Cardiac muscle cell (in vitro differentiated cells and primary cell): ENCODE data around the gene DCAF17. TPM values are rescaled to one million over a fixed set of nuclear protein-coding genes. Genes with fewer than 3 reads are reported as not detected.
A peak's percentile ranks its signal among the peaks of the same experiment; 100 is the strongest.

Source experiments
- DNase-seq, 2 donors: peaks; one replicate each; pipeline versions ENCODE4 v3.0.0 to v3.0.0-alpha.2; 2010 to 2017; ENCODE audit warnings: low read depth in 1 of 2, low spot score in 1 of 2
- H3K27ac ChIP-seq: fragments of 200-600 bp; sonication (generic); 2 replicates; pipeline ENCODE4 v1.5.1; 2016
- H3K27me3 ChIP-seq: fragments of 200-600 bp; sonication (generic); 2 replicates; pipeline ENCODE4 v1.6.0; 2016; ENCODE audit warnings: control low read depth
- H3K36me3 ChIP-seq: fragments of 200-600 bp; sonication (generic); 2 replicates; pipeline ENCODE4 v1.5.1; 2016; ENCODE audit warnings: control low read depth
- H3K4me1 ChIP-seq: fragments of 200-600 bp; sonication (generic); 2 replicates; pipeline ENCODE4 v1.8.1; 2017; ENCODE audit warnings: low read depth, mild to moderate bottlenecking, mixed run types
- H3K4me3 ChIP-seq: fragments of 200-600 bp; sonication (generic); 2 replicates; pipeline ENCODE4 v1.5.1; 2016; ENCODE audit warnings: mild to moderate bottlenecking
- H3K9me3 ChIP-seq: fragments of 200-600 bp; sonication (generic); 2 replicates; pipeline ENCODE4 v1.5.1; 2017; ENCODE audit warnings: low read depth, mild to moderate bottlenecking, control low read depth
- polyA plus RNA-seq: library from polyadenylated mRNA; unstranded; fragments of >200 nt; fragmentation: Nextera tagmentation; extraction: Ambion mirVana; gene quantifications from 2 replicates; pipeline ENCODE4 v1.2.1, GENCODE V29; 2016
- total RNA-seq: library from RNA; depleted of rRNA; stranded (reverse); fragments of >200 nt; gene quantifications from 2 replicates; pipeline ENCODE4 v1.2.3, GENCODE V29; 2016
- TF ChIP-seq, protein P1 (sequence below): IDR thresholded peaks from 2 replicates; pipeline ENCODE4 v1.5.1; 2012; ENCODE audit warnings: low read depth, mild to moderate bottlenecking, low read length

Gene DCAF17
- total and polyA plus RNA-seq, 2 experiments from 2014 or later, result 9.5 to 11.4 TPM

- Histone ChIP-seq H3K4me3 (no peak overlapping the region), H3K9me3 (no peaks in the 10 kb centered on the region), H3K27me3 (no peaks in the 10 kb centered on the region), H3K4me1 (no peaks in the 10 kb centered on the region), H3K36me3 (peaks cover 12% of the 10 kb centered on the region), H3K27ac (no peak overlapping the region)
- TF ChIP-seq, protein P1, sequence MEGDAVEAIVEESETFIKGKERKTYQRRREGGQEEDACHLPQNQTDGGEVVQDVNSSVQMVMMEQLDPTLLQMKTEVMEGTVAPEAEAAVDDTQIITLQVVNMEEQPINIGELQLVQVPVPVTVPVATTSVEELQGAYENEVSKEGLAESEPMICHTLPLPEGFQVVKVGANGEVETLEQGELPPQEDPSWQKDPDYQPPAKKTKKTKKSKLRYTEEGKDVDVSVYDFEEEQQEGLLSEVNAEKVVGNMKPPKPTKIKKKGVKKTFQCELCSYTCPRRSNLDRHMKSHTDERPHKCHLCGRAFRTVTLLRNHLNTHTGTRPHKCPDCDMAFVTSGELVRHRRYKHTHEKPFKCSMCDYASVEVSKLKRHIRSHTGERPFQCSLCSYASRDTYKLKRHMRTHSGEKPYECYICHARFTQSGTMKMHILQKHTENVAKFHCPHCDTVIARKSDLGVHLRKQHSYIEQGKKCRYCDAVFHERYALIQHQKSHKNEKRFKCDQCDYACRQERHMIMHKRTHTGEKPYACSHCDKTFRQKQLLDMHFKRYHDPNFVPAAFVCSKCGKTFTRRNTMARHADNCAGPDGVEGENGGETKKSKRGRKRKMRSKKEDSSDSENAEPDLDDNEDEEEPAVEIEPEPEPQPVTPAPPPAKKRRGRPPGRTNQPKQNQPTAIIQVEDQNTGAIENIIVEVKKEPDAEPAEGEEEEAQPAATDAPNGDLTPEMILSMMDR, result no peak
- DNase-seq, result no peak
These were observed 46.9 kb downstream of the DCAF17 start for GRCh38 chr2:171480908-171481307.

DNA sequence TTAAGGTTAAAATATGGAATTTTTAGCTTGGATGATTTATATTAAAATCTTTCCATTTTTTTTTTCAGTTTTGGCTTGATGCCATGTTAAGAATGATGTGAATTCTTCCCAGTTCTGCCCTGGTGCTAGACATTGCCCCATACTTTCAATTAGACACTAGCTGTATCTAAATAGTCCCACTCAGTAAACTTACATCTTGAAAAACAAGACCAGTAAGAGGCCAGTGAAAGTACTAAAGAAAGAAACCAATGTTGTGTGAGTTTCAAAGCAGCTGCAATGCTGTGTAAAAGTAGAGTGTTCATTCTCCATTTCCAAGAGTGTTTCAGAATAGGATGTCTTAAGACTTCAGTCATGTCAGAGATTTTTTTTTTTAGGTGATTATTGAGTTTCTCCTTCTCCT, 48.3 kb downstream of the DCAF17 start:
- TF ChIP-seq, protein P1, result no peak
- Histone ChIP-seq H3K27ac (no peak overlapping the region), H3K4me3 (no peak overlapping the region)

DNA sequence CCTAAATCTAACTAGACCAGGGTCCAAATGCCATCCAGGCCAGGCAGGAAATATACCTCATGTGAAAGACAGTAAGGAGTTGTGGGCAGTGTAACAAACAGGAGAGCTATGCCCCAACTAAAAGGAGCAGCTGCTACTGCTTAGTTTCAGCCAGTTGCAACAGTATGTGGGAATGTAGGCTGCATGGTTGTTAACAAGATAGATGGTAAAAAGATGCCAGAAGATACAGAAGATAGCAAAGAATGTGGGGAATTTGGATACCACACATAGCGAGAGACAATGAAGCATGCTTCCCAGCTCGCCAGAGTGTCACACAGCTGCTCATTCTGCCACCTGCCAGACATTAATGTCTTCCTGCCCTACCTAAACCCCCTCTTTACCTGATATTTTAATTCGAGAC, 48.9 kb downstream of the DCAF17 start:
- no peak overlapping the region for H3K4me3 ChIP-seq
- H3K27ac ChIP-seq, result no peak overlapping the region
- H3K27me3 ChIP-seq, result no peaks in the 10 kb centered on the region
- no peaks in the 10 kb centered on the region for H3K9me3 ChIP-seq
- no peak for DNase-seq
- TF ChIP-seq, protein P1, result no peak
- H3K36me3 ChIP-seq, result peaks cover 6% of the 10 kb centered on the region
- H3K4me1 ChIP-seq, result no peaks in the 10 kb centered on the region

More for the DNA sequence above, 48.3 kb downstream of the DCAF17 start:
- no peaks in the 10 kb centered on the region for H3K4me1 ChIP-seq
- no peaks in the 10 kb centered on the region for H3K27me3 ChIP-seq
- peak in 1 of 2 donors; percentile 22 for DNase-seq
- no peaks in the 10 kb centered on the region for H3K9me3 ChIP-seq
- H3K36me3 ChIP-seq, result peaks cover 6% of the 10 kb centered on the region

GRCh38 chr2:171483793-171484192, 49.8 kb downstream of the DCAF17 start:
- H3K27ac ChIP-seq, result no peak overlapping the region
- TF ChIP-seq, protein P1, result no peak
- H3K27me3 ChIP-seq, result no peaks in the 10 kb centered on the region

GRCh38 chr2:171485116-171485515, 51.1 kb downstream of the DCAF17 start:
- H3K27me3 ChIP-seq, result no peaks in the 10 kb centered on the region
- TF ChIP-seq, protein P1, result no peak
- H3K36me3 ChIP-seq, result no peaks in the 10 kb centered on the region
- H3K27ac ChIP-seq, result no peak overlapping the region
- H3K4me3 ChIP-seq, result no peak overlapping the region
- no peaks in the 10 kb centered on the region for H3K4me1 ChIP-seq
- no peaks in the 10 kb centered on the region for H3K9me3 ChIP-seq
- DNase-seq, result no peak

More at GRCh38 chr2:171483793-171484192, 49.8 kb downstream of the DCAF17 start:
- no peak for DNase-seq
- no peaks in the 10 kb centered on the region for H3K9me3 ChIP-seq
- no peaks in the 10 kb centered on the region for H3K36me3 ChIP-seq
- no peaks in the 10 kb centered on the region for H3K4me1 ChIP-seq
- H3K4me3 ChIP-seq, result no peak overlapping the region

DNA sequence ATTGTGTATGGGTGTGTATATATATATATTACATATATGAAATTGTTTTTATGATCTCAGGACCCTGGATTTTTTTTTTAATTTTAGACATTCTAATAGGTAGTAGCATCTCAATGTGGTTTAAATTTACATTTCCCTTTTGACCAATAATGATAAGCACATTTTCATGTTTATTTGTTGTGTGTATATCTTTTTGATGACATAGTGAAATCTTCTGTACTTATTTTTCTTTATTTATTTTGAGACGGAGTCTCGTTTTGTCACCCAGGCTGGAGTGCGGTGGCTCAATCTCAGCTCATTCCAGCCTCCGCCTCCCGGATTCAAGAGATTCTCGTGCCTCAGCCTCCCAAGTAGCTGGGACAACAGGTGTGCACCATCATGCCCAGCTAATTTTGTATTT, 53.2 kb downstream of the DCAF17 start:
- DNase-seq, result no peak
- Histone ChIP-seq H3K9me3 (no peaks in the 10 kb centered on the region), H3K36me3 (no peaks in the 10 kb centered on the region), H3K4me1 (no peaks in the 10 kb centered on the region), H3K27me3 (no peaks in the 10 kb centered on the region), H3K27ac (no peak overlapping the region), H3K4me3 (no peak overlapping the region)
- TF ChIP-seq, protein P1, result no peak
